ENCODE measurements around the gene XRN2. TPM values are rescaled to one million over a fixed set of nuclear protein-coding genes. Genes with fewer than 3 reads are reported as not detected.

The XRN2 gene
- total RNA-seq, 2 experiments from 2014 or later = 48.5 to 48.9 TPM

DNA sequence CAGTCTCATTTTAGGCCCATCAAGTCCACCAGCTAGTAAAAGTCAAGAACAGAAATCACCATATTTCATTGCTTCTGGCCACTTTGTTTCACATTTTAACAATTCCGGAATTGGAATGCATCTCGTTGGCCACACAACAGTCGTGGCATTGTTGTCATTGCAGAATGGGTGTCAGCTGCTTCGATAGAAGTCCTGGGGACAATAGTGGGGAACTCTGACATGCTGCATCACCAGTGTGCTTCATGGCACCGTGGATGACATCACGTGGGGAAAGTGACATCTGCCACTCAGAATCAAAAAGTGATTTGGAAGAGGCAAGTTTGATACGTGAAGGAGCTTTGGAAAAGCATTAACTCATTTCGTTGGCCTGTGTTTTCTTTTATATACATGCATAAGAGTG, 43.8 kb upstream of the XRN2 start:
- intact Hi-C loops (cut with DNase I, micrococcal nuclease) = no loop called here
- TF ChIP-seq CTCF (IDR thresholded peaks at IDR 0.05) = no peak
- ChIA-PET POLR2A (no interaction called here), CTCF (interaction anchor here (0.7 kb wide), 1 partner anchor 109 kb away, joined by 4 read pairs; no protein-coding TSS in a partner anchor)
- peaks cover 9% of the 10 kb centered on the region for H3K27me3 Mint-ChIP-seq
- H3K4me1 Mint-ChIP-seq (ENCODE audit: low read depth) = no peaks in the 10 kb centered on the region
- no peak overlapping the region for H3K27ac Mint-ChIP-seq
- H3K27me3 ChIP-seq (ENCODE audit: control insufficient read depth in 1 of 2, insufficient read depth in 2 of 2, low read length in 2 of 2) = peaks cover 0 to 6% of the 10 kb centered on the region in 2 experiments
- no peaks in the 10 kb centered on the region for H3K36me3 ChIP-seq (ENCODE audit: insufficient read depth, low read length)
- H3K36me3 Mint-ChIP-seq (ENCODE audit: low read depth) = no peaks in the 10 kb centered on the region
- no peak for ATAC-seq (ENCODE audit: poor library complexity)
- no peaks in the 10 kb centered on the region for H3K9me3 Mint-ChIP-seq
- DNase-seq = no peak
- no peaks in the 10 kb centered on the region for H3K4me1 ChIP-seq (ENCODE audit: insufficient read depth, low read length)
- no peaks in the 10 kb centered on the region for H3K9me3 ChIP-seq (ENCODE audit: control insufficient read depth in 1 of 2, insufficient read depth in 1 of 2, low read length in 2 of 2)
- no peak overlapping the region for H3K4me3 ChIP-seq (ENCODE audit: low read length)
- H3K27ac ChIP-seq (ENCODE audit: low read depth in 1 of 2, low read length in 2 of 2) = no peak overlapping the region
- H3K4me3 Mint-ChIP-seq = no peak overlapping the region

DNA sequence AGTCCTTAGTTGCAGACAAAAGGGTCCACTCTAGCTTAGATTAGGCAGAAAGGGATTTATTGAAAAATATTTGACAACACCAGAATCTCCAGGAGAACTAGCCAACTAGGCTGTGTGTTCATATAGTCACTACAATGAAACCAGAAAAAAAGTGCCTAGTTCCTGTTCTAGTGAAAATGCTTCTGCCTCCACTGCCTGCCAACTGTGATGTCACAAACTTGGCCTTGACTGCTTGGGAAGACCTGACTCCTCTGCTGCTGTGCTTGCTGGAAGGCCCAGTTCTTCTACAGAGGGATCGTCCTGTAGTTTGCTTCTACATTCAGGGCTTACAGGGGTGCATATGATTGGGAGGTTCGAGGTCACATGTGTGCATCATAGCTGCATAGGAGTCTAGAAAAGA, 40.3 kb upstream of the XRN2 start:
- intact Hi-C loops (cut with DNase I, micrococcal nuclease) = no loop called here
- Histone ChIP-seq H3K9me3 (ENCODE audit: control insufficient read depth in 1 of 2, insufficient read depth in 1 of 2, low read length in 2 of 2) (peaks cover 0 to 14% of the 10 kb centered on the region in 2 experiments), H3K27ac (ENCODE audit: low read depth in 1 of 2, low read length in 2 of 2) (no peak overlapping the region), H3K4me1 (ENCODE audit: insufficient read depth, low read length) (no peaks in the 10 kb centered on the region), H3K4me3 (ENCODE audit: low read length) (no peak overlapping the region), H3K36me3 (ENCODE audit: insufficient read depth, low read length) (no peaks in the 10 kb centered on the region), H3K27me3 (ENCODE audit: control insufficient read depth in 1 of 2, insufficient read depth in 2 of 2, low read length in 2 of 2) (peaks cover 0 to 7% of the 10 kb centered on the region in 2 experiments)
- ChIA-PET POLR2A (no interaction called here), CTCF (no interaction called here)
- H3K4me1 Mint-ChIP-seq (ENCODE audit: low read depth) = no peaks in the 10 kb centered on the region
- ATAC-seq (ENCODE audit: poor library complexity) = no peak
- no peak for TF ChIP-seq CTCF (IDR thresholded peaks at IDR 0.05)
- H3K36me3 Mint-ChIP-seq (ENCODE audit: low read depth) = no peaks in the 10 kb centered on the region
- H3K4me3 Mint-ChIP-seq = no peak overlapping the region
- no peaks in the 10 kb centered on the region for H3K9me3 Mint-ChIP-seq
- H3K27me3 Mint-ChIP-seq = peaks cover 16% of the 10 kb centered on the region
- H3K27ac Mint-ChIP-seq = no peak overlapping the region
- DNase-seq = no peak

- ATAC-seq (ENCODE audit: poor library complexity) = no peak
- POLR2A ChIA-PET = no interaction called here
- no peak for DNase-seq
- no peak overlapping the region for H3K27ac ChIP-seq (ENCODE audit: low read depth in 1 of 2, low read length in 2 of 2)
- no peaks in the 10 kb centered on the region for H3K36me3 Mint-ChIP-seq (ENCODE audit: low read depth)
- no peaks in the 10 kb centered on the region for H3K36me3 ChIP-seq (ENCODE audit: insufficient read depth, low read length)
- H3K27me3 Mint-ChIP-seq = peaks cover 16% of the 10 kb centered on the region
- intact Hi-C loops (cut with DNase I, micrococcal nuclease) = no loop called here
- TF ChIP-seq CTCF (IDR thresholded peaks at IDR 0.05) = no peak
- H3K4me3 ChIP-seq (ENCODE audit: low read length) = no peak overlapping the region
- no peaks in the 10 kb centered on the region for H3K4me1 ChIP-seq (ENCODE audit: insufficient read depth, low read length)
- peaks cover 0 to 14% of the 10 kb centered on the region in 2 experiments for H3K9me3 ChIP-seq (ENCODE audit: control insufficient read depth in 1 of 2, insufficient read depth in 1 of 2, low read length in 2 of 2)
- no peak overlapping the region for H3K27ac Mint-ChIP-seq
- no peaks in the 10 kb centered on the region for H3K9me3 Mint-ChIP-seq
- CTCF ChIA-PET = no interaction called here
- no peaks in the 10 kb centered on the region for H3K4me1 Mint-ChIP-seq (ENCODE audit: low read depth)
- peaks cover 0 to 7% of the 10 kb centered on the region in 2 experiments for H3K27me3 ChIP-seq (ENCODE audit: control insufficient read depth in 1 of 2, insufficient read depth in 2 of 2, low read length in 2 of 2)
- H3K4me3 Mint-ChIP-seq = no peak overlapping the region
Measured at GRCh38 chr20:21265261-21266190, 37.6 kb upstream of the XRN2 start.

Data from CD4-positive, alpha-beta T cell (primary cell).